ENCODE measurements around the gene TMEM204. TPM values are rescaled to one million over a fixed set of nuclear protein-coding genes. Genes with fewer than 3 reads are reported as not detected.

Gene TMEM204
- total RNA-seq (2014; rRNA removed; shearing (Covaris generic)), result not detected in 2 replicates

GRCh38 chr16:1533443-1533951 is at the start of gene TMEM204:
TMEM204 (plus strand) TSS chr16:1533666; CDS start chr16:1534276, 610 bp downstream.

GRCh38 chr16:1488619-1489018 is 44.8 kb upstream of the TMEM204 start, which contains the start of gene PTX4:
PTX4 (minus strand) TSS chr16:1488944; CDS start chr16:1488909, 35 bp downstream.

GRCh38 chr16:1492923-1493745 is 40.3 kb upstream of the TMEM204 start, which contains the start of gene TELO2:
TELO2 (plus strand) TSS chr16:1493360; CDS start chr16:1494282, 922 bp downstream.

Other genes with a start within 250 kb of the TMEM204 start
- gene UBE2I, start 224.0 kb upstream of the TMEM204 start, total RNA-seq (2014; rRNA removed; shearing (Covaris generic)), result 87.7 and 92.0 TPM in 2 replicates
- 2.0 and 2.3 TPM in 2 replicates for gene BAIAP3, start 200.0 kb upstream of the TMEM204 start, total RNA-seq (2014; rRNA removed; shearing (Covaris generic))
- gene TSR3, start 181.8 kb upstream of the TMEM204 start, total RNA-seq (2014; rRNA removed; shearing (Covaris generic)), result 118 and 121 TPM in 2 replicates
- 44.4 and 45.1 TPM in 2 replicates for gene GNPTG, start 181.7 kb upstream of the TMEM204 start, total RNA-seq (2014; rRNA removed; shearing (Covaris generic))
- 12.9 and 19.0 TPM in 2 replicates for gene UNKL, start 119.0 kb upstream of the TMEM204 start, total RNA-seq (2014; rRNA removed; shearing (Covaris generic))
- 59.5 and 73.9 TPM in 2 replicates for gene UQCC4, start 112.9 kb upstream of the TMEM204 start, total RNA-seq (2014; rRNA removed; shearing (Covaris generic))
- not detected in 2 replicates for gene PERCC1, start 102.6 kb upstream of the TMEM204 start, total RNA-seq (2014; rRNA removed; shearing (Covaris generic))
- gene CCDC154, start 89.1 kb upstream of the TMEM204 start, total RNA-seq (2014; rRNA removed; shearing (Covaris generic)), result 2.1 TPM in 1 of 2 replicates, not detected in the other
- 103 and 114 TPM in 2 replicates for gene CLCN7, start 58.6 kb upstream of the TMEM204 start, total RNA-seq (2014; rRNA removed; shearing (Covaris generic))
- gene PTX4, start 44.7 kb upstream of the TMEM204 start, total RNA-seq (2014; rRNA removed; shearing (Covaris generic)), result not detected in 2 replicates
- 24.5 and 42.0 TPM in 2 replicates for gene TELO2, start 40.3 kb upstream of the TMEM204 start, total RNA-seq (2014; rRNA removed; shearing (Covaris generic))
- gene IFT140, start 78.4 kb downstream of the TMEM204 start, total RNA-seq (2014; rRNA removed; shearing (Covaris generic)), result 19.3 and 21.7 TPM in 2 replicates
- 9.0 and 9.2 TPM in 2 replicates for gene CRAMP1, start 78.7 kb downstream of the TMEM204 start, total RNA-seq (2014; rRNA removed; shearing (Covaris generic))
- 71.8 and 72.4 TPM in 2 replicates for gene JPT2, start 144.6 kb downstream of the TMEM204 start, total RNA-seq (2014; rRNA removed; shearing (Covaris generic))
- 74.2 and 79.0 TPM in 2 replicates for gene MAPK8IP3, start 172.5 kb downstream of the TMEM204 start, total RNA-seq (2014; rRNA removed; shearing (Covaris generic))
- gene NME3, start 237.9 kb downstream of the TMEM204 start, total RNA-seq (2014; rRNA removed; shearing (Covaris generic)), result 89.3 and 122 TPM in 2 replicates
- gene EME2, start 239.1 kb downstream of the TMEM204 start, total RNA-seq (2014; rRNA removed; shearing (Covaris generic)), result 21.4 and 22.7 TPM in 2 replicates
- gene MRPS34, start 239.5 kb downstream of the TMEM204 start, total RNA-seq (2014; rRNA removed; shearing (Covaris generic)), result 187 and 223 TPM in 2 replicates
- 51.4 and 57.6 TPM in 2 replicates for gene SPSB3, start 248.9 kb downstream of the TMEM204 start, total RNA-seq (2014; rRNA removed; shearing (Covaris generic))
- 132 and 137 TPM in 2 replicates for gene NUBP2, start 249.3 kb downstream of the TMEM204 start, total RNA-seq (2014; rRNA removed; shearing (Covaris generic))

Data from A375 (cell line).